Epithelial cell of prostate (primary cell): ENCODE data around the gene IMPACT.

Experiments
- DNase-seq: peaks from one replicate; pipeline ENCODE4 v3.0.0-alpha.2; 2011; ENCODE audit warnings: low read depth, low spot score
- H3K27ac ChIP-seq: fragments of 450-650 bp; 2 replicates; pipeline ENCODE4 v1.5.1; 2017; ENCODE audit warnings: mild to moderate bottlenecking

Gene IMPACT

GRCh38 chr18:24474406-24474805 lies 47.9 kb downstream of the IMPACT start:
- H3K27ac ChIP-seq: no peak overlapping the region
- no peak for DNase-seq

GRCh38 chr18:24475926-24476589 lies 49.6 kb downstream of the IMPACT start:
- no peak for DNase-seq
- H3K27ac ChIP-seq: no peak overlapping the region

GRCh38 chr18:24479371-24479770 lies 52.9 kb downstream of the IMPACT start:
- H3K27ac ChIP-seq: no peak overlapping the region
- DNase-seq: no peak

- no peak for DNase-seq
- no peak overlapping the region for H3K27ac ChIP-seq
These were observed 56.4 kb downstream of the IMPACT start for GRCh38 chr18:24482821-24483220.

- no peak for DNase-seq
- no peak overlapping the region for H3K27ac ChIP-seq
These were observed 59.2 kb downstream of the IMPACT start for GRCh38 chr18:24485681-24486080.

- no peak for DNase-seq
- no peak overlapping the region for H3K27ac ChIP-seq
These were observed 60.2 kb downstream of the IMPACT start for GRCh38 chr18:24486684-24487083.

- H3K27ac ChIP-seq: no peak overlapping the region
- DNase-seq: no peak
These were observed 62.5 kb downstream of the IMPACT start for GRCh38 chr18:24488824-24489493.

GRCh38 chr18:24490539-24490938 lies 64.1 kb downstream of the IMPACT start:
- DNase-seq: no peak
- no peak overlapping the region for H3K27ac ChIP-seq

GRCh38 chr18:24491927-24492834 lies 65.7 kb downstream of the IMPACT start:
- DNase-seq: no peak
- no peak overlapping the region for H3K27ac ChIP-seq

GRCh38 chr18:24494586-24494985 lies 68.1 kb downstream of the IMPACT start:
- no peak overlapping the region for H3K27ac ChIP-seq
- DNase-seq: no peak

GRCh38 chr18:24497031-24497754 lies 70.7 kb downstream of the IMPACT start:
- DNase-seq: no peak
- no peak overlapping the region for H3K27ac ChIP-seq

- DNase-seq: no peak
- H3K27ac ChIP-seq: no peak overlapping the region
These were observed 73.3 kb downstream of the IMPACT start for GRCh38 chr18:24499814-24500213.

GRCh38 chr18:24500217-24500616 lies 73.7 kb downstream of the IMPACT start:
- H3K27ac ChIP-seq: no peak overlapping the region
- DNase-seq: no peak

- DNase-seq: no peak
- no peak overlapping the region for H3K27ac ChIP-seq
These were observed 74.3 kb downstream of the IMPACT start for GRCh38 chr18:24500766-24501165.

GRCh38 chr18:24502667-24503523 lies 76.4 kb downstream of the IMPACT start:
- no peak overlapping the region for H3K27ac ChIP-seq
- no peak for DNase-seq
